Measurements from ENCODE around the gene ROR1.

ROR1 gene

DNA sequence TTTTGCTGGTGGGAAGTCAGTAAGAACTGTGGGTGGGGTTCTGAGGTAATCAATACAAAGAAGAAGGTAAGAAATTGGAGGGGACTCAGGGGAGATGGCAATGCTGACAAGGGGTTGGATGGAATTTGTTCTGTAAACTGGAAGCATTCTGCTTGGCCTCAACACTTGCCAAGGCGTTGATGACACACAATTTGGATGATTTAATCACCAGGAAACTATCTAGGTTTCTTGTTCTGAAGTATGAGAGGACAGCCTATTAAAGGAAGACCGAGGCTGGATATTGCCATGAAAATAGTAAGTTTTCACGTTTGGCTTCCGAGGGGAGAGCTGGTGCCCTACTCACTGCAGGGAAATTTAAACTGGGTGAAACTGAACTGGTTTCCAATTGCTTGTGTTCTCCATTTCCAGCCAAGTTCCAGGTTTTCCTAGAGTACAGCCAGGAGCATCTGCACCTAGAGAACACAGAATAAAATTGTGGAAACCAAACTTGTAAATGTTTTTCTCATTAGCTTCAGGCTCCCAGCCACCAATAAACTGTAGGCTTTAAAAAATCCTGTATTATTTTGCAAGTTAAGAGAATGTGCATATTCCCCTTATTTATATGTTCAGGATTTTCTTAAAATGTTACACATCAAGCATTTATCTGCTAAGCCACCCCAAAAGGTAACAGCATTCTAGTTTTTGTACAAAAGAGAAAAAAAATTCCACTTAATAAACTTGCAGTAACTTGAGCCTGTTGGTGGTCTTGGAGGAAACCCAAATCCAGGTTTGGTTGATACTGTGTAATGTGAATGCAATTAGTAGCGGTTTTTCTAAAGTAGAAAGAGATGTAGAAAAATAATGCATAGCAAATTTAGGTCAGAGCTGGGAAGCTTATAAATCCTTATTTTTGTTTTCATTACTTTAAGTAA lies 53.8 kb downstream of the ROR1 start (continued):
- TF ChIP-seq, protein P1, sequence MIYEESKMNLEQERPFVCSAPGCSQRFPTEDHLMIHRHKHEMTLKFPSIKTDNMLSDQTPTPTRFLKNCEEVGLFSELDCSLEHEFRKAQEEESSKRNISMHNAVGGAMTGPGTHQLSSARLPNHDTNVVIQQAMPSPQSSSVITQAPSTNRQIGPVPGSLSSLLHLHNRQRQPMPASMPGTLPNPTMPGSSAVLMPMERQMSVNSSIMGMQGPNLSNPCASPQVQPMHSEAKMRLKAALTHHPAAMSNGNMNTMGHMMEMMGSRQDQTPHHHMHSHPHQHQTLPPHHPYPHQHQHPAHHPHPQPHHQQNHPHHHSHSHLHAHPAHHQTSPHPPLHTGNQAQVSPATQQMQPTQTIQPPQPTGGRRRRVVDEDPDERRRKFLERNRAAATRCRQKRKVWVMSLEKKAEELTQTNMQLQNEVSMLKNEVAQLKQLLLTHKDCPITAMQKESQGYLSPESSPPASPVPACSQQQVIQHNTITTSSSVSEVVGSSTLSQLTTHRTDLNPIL (CRISPR knock-in tag; IDR thresholded peaks at IDR 0.05; ENCODE audit: low read depth), result no peak
- TF ChIP-seq TOX (CRISPR knock-in tag; IDR thresholded peaks at IDR 0.05; ENCODE audit: borderline replicate concordance) (no peak), OSR1 (CRISPR knock-in tag; IDR thresholded peaks at IDR 0.05) (no peak), ZFP3 (CRISPR knock-in tag; IDR thresholded peaks at IDR 0.05) (no peak), ZFP30 (CRISPR knock-in tag; IDR thresholded peaks at IDR 0.05) (no peak), ESRRG (CRISPR knock-in tag; IDR thresholded peaks at IDR 0.05) (no peak)
- TF ChIP-seq, protein P2, sequence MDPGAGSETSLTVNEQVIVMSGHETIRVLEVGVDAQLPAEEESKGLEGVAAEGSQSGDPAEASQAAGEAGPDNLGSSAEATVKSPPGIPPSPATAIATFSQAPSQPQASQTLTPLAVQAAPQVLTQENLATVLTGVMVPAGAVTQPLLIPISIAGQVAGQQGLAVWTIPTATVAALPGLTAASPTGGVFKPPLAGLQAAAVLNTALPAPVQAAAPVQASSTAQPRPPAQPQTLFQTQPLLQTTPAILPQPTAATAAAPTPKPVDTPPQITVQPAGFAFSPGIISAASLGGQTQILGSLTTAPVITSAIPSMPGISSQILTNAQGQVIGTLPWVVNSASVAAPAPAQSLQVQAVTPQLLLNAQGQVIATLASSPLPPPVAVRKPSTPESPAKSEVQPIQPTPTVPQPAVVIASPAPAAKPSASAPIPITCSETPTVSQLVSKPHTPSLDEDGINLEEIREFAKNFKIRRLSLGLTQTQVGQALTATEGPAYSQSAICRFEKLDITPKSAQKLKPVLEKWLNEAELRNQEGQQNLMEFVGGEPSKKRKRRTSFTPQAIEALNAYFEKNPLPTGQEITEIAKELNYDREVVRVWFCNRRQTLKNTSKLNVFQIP (CRISPR knock-in tag; IDR thresholded peaks at IDR 0.05; ENCODE audit: borderline replicate concordance, low read depth), result no peak

DNA sequence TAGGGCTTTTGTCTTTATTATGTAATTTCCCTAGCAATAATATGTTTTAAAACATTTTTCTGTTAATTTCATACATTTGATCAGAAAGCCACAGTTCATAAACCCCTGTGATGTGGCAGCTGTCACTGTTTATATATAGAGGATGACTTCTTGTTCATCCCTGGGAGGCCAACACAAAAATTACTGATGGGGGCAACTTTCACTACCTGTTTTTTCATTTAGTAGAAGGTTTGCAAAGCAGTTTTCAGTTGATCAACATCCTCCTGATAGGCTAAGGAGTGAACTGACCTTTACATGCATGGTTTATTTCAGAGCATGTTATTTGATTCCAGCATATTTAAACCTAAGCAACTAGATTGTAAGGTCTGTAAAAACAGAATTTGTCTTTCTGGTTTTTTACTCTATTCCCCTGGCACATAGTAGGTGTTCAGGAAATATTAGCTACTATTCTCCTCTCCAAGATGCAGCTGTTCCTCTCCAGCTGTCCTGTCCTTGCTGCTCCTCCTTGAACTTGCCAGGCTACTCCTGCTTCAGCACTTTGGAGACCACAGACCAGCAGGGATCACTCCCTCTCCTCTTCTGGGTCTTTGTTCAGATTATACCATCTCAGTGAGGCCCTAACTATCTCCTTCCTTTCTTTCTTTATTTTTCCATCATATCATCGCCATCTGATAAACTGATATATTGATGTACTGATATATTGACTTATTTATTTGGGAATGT lies 54.7 kb downstream of the ROR1 start:
- peak; percentile 35; the same call in 2 of the 3 replicates for ATAC-seq
- no peak for TF ChIP-seq TOX (CRISPR knock-in tag; IDR thresholded peaks at IDR 0.05; ENCODE audit: borderline replicate concordance)

DNA sequence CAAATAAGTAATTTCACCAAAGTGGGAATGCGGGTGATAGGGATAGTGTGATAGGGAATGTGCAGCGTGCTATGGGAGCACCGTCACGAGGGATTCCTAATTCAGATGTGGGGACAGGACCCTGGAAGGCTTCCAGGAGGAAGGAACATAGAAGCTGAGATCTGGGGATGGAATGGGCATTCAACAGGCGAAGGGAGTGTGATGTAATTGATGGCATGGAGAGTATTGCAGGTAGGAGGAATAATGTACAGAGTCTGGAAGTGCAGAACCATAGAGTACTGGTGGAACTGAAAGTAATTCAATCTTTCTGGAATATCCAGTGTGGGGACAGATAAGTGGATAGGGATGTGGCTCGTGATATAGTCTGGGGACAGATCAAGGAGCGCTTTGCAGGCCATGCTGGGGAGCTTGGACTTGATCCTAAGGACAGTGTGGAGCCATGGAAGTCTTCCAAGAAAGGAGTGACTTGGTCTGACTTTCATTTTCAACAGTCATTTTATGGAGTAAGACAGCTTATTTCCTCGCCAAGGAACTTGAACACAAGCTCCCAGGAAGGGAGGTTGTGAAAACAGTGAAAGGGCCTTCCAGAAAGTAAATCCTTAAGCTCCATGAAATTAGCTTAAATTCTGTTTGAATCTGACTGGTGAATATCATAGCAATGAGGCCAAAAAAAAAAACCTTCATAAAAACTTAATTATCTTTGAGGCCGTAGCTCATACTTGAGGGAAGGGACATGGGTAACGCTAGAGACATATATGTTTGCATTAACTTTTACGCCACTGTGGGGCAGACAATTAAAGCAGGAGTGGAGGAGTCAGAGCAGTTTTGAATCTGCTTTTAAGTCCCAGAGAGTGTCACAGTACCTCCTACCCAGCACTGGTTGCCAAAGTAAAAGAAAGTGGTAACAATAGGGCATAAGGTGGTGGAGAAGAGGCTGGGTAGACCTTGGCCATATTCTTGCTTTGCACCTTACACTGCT lies 55.8 kb downstream of the ROR1 start:
- ATAC-seq, result peak; percentile 70
- TF ChIP-seq BACH2 (CRISPR knock-in tag; IDR thresholded peaks at IDR 0.05; ENCODE audit: borderline replicate concordance), result no peak
- TF ChIP-seq TOX (CRISPR knock-in tag; IDR thresholded peaks at IDR 0.05; ENCODE audit: borderline replicate concordance), result no peak
- TF ChIP-seq TCF4 (CRISPR knock-in tag; IDR thresholded peaks at IDR 0.05; ENCODE audit: borderline replicate concordance), result no peak
- TF ChIP-seq ZC3H10 (CRISPR knock-in tag; IDR thresholded peaks at IDR 0.05), result no peak
- TF ChIP-seq PPARA (CRISPR knock-in tag; IDR thresholded peaks at IDR 0.05; ENCODE audit: borderline replicate concordance), result no peak
- no peak for TF ChIP-seq ZNF8 (CRISPR knock-in tag; IDR thresholded peaks at IDR 0.05)
- no peak for TF ChIP-seq GLIS3 (CRISPR knock-in tag; IDR thresholded peaks at IDR 0.05)

DNA sequence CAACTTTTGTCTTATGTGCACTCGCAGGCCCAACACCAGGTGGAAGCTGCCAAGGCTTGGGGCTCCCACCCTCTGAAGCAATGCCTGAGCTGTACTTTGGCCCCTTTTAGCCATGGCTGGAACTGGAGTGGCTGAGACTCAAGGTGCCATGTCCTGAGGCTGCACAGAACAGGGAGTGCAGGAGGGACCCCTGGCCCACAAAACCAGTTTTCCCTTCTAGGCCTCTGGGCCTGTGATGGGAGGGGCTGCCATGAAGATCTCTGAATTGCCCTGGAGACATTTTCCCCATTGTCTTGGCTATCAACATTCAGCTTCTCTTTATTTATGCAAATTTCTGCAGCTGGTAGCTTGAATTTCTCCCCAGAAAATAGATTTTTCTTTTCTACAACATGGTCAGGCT lies 57.6 kb downstream of the ROR1 start:
- TF ChIP-seq GLIS3 (CRISPR knock-in tag; IDR thresholded peaks at IDR 0.05) (no peak), ZNF8 (CRISPR knock-in tag; IDR thresholded peaks at IDR 0.05) (no peak), ZFP30 (CRISPR knock-in tag; IDR thresholded peaks at IDR 0.05) (no peak), ARNTL (CRISPR knock-in tag; IDR thresholded peaks at IDR 0.05; ENCODE audit: borderline replicate concordance, low read depth) (no peak), ISL1 (CRISPR knock-in tag; IDR thresholded peaks at IDR 0.05) (no peak), ZNF70 (CRISPR knock-in tag; IDR thresholded peaks at IDR 0.05) (no peak), PPARA (CRISPR knock-in tag; IDR thresholded peaks at IDR 0.05; ENCODE audit: borderline replicate concordance) (no peak), BACH2 (CRISPR knock-in tag; IDR thresholded peaks at IDR 0.05; ENCODE audit: borderline replicate concordance) (no peak), OSR1 (CRISPR knock-in tag; IDR thresholded peaks at IDR 0.05) (no peak), SNAI2 (CRISPR knock-in tag; IDR thresholded peaks at IDR 0.05) (no peak)
- TF ChIP-seq, protein P3, sequence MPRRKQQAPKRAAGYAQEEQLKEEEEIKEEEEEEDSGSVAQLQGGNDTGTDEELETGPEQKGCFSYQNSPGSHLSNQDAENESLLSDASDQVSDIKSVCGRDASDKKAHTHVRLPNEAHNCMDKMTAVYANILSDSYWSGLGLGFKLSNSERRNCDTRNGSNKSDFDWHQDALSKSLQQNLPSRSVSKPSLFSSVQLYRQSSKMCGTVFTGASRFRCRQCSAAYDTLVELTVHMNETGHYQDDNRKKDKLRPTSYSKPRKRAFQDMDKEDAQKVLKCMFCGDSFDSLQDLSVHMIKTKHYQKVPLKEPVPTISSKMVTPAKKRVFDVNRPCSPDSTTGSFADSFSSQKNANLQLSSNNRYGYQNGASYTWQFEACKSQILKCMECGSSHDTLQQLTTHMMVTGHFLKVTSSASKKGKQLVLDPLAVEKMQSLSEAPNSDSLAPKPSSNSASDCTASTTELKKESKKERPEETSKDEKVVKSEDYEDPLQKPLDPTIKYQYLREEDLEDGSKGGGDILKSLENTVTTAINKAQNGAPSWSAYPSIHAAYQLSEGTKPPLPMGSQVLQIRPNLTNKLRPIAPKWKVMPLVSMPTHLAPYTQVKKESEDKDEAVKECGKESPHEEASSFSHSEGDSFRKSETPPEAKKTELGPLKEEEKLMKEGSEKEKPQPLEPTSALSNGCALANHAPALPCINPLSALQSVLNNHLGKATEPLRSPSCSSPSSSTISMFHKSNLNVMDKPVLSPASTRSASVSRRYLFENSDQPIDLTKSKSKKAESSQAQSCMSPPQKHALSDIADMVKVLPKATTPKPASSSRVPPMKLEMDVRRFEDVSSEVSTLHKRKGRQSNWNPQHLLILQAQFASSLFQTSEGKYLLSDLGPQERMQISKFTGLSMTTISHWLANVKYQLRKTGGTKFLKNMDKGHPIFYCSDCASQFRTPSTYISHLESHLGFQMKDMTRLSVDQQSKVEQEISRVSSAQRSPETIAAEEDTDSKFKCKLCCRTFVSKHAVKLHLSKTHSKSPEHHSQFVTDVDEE (CRISPR knock-in tag; IDR thresholded peaks at IDR 0.05), result no peak
- TF ChIP-seq, protein P4, sequence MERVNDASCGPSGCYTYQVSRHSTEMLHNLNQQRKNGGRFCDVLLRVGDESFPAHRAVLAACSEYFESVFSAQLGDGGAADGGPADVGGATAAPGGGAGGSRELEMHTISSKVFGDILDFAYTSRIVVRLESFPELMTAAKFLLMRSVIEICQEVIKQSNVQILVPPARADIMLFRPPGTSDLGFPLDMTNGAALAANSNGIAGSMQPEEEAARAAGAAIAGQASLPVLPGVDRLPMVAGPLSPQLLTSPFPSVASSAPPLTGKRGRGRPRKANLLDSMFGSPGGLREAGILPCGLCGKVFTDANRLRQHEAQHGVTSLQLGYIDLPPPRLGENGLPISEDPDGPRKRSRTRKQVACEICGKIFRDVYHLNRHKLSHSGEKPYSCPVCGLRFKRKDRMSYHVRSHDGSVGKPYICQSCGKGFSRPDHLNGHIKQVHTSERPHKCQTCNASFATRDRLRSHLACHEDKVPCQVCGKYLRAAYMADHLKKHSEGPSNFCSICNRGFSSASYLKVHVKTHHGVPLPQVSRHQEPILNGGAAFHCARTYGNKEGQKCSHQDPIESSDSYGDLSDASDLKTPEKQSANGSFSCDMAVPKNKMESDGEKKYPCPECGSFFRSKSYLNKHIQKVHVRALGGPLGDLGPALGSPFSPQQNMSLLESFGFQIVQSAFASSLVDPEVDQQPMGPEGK (CRISPR knock-in tag; IDR thresholded peaks at IDR 0.05; ENCODE audit: borderline replicate concordance), result no peak
- TF ChIP-seq, protein P1 (CRISPR knock-in tag; IDR thresholded peaks at IDR 0.05; ENCODE audit: low read depth), result no peak
- no peak for ATAC-seq

Data from SK-N-SH treated with all-trans-retinoic acid at 6 μM for 48 hours (cell line).